Kidney (tissue), 14 donors: ENCODE results near the gene NUP205. TPM values are rescaled to one million over a fixed set of nuclear protein-coding genes. Genes with fewer than 3 reads are reported as not detected.

Experiments
- DNase-seq, 5 donors: peaks; one replicate each; pipeline ENCODE4 v3.0.0-alpha.2; 2013 to 2020
- FAIRE-seq: peaks from 2 replicates; lab custom pipeline; 2012; peaks lifted over from hg19 to GRCh38; lab: Jason Lieb, UNC
- H3K27ac ChIP-seq, 2 donors: one replicate each; pipeline ENCODE4 v1.7.0; 2013; ENCODE audit warnings: low read depth in 2 of 2, low read length in 2 of 2, inconsistent platforms in 1 of 2
- H3K27me3 ChIP-seq: one replicate; pipeline ENCODE4 v1.7.1; 2013; ENCODE audit warnings: low read length, inconsistent platforms; ENCODE audit not compliant: control insufficient read depth, insufficient read depth
- H3K36me3 ChIP-seq, 3 donors: one replicate each; pipeline versions ENCODE4 v1.7.0 to v1.7.1; 2013; ENCODE audit warnings: low read length in 3 of 3, control low read depth in 1 of 3, inconsistent platforms in 1 of 3; ENCODE audit not compliant: insufficient read depth in 3 of 3, control insufficient read depth in 2 of 3
- H3K4me1 ChIP-seq, 3 donors: one replicate each; pipeline versions ENCODE4 v1.7.0 to v1.7.1; 2013; ENCODE audit warnings: low read length in 3 of 3, inconsistent platforms in 1 of 3, low read depth in 1 of 3; ENCODE audit not compliant: control insufficient read depth in 2 of 3, insufficient read depth in 2 of 3
- H3K4me3 ChIP-seq, 3 donors: one replicate each; pipeline versions ENCODE4 v1.7.0 to v1.8.1; 2013; ENCODE audit warnings: low read length in 3 of 3, control low read depth in 1 of 3, inconsistent platforms in 1 of 3
- H3K9ac ChIP-seq, 3 donors: one replicate each; pipeline versions ENCODE4 v1.7.0 to v1.7.1; 2013; ENCODE audit warnings: low read length in 3 of 3, control low read depth in 1 of 3, inconsistent platforms in 1 of 3
- H3K9me3 ChIP-seq, 3 donors: one replicate each; pipeline versions ENCODE4 v1.7.0 to v1.7.1; 2013; ENCODE audit warnings: low read length in 3 of 3, control low read depth in 1 of 3, inconsistent platforms in 1 of 3; ENCODE audit not compliant: control insufficient read depth in 2 of 3, insufficient read depth in 1 of 3
- intact Hi-C: fragments of 100-400 bp; cut with DNase I; formaldehyde crosslinking; loops from one replicate; pipeline ENCODE4 v1.11.1; 2022
- polyA plus RNA-seq: library from polyadenylated mRNA; stranded (reverse); fragments of 350-450 nt; fragmentation: Illumina TruSeq; extraction: RNeasy Lipid Tissue Mini Kit (QIAGEN cat#74804); gene quantifications from one replicate; pipeline ENCODE4 v1.2.3, GENCODE V29; 2014; ENCODE audit warnings: low read depth, low replicate concordance; ENCODE audit not compliant: insufficient read depth
- total RNA-seq: library from RNA; stranded (reverse); fragmentation: NEBNext Ultra II Directional; extraction: Animal tissue kit (Norgen Biotek cat#: 25700); gene quantifications from one replicate; pipeline ENCODE4 v1.2.1, GENCODE V29; 2021
- TF ChIP-seq, protein P1 (sequence below): IDR thresholded peaks from 3 replicates; pipeline ENCODE4 v1.5.1; 2012; ENCODE audit warnings: mild to moderate bottlenecking, moderate library complexity, borderline replicate concordance; ENCODE audit not compliant: insufficient read depth; ENCODE audit errors: extremely low read depth
- donor health status: control.
- donor health status: control.
- donor health status: control.
- donor health status: control.
- donor health status: control.
- donor health status: DM: yes; HTN: yes; CAD: no.
- donor health status: Normal renal cell carcinoma (clear cell type).

NUP205 gene
- total and polyA plus RNA-seq, 2 donors from 2014 or later: 20.5 to 40.7 TPM

- no peaks in the 10 kb centered on the region for H3K36me3 ChIP-seq
- no peak for DNase-seq
- no peak overlapping the region for H3K9ac ChIP-seq
- peaks cover 0 to 7% (median 0%) of the 10 kb centered on the region in 3 donors for H3K4me1 ChIP-seq
- H3K4me3 ChIP-seq: no peak overlapping the region
- TF ChIP-seq, protein P1, sequence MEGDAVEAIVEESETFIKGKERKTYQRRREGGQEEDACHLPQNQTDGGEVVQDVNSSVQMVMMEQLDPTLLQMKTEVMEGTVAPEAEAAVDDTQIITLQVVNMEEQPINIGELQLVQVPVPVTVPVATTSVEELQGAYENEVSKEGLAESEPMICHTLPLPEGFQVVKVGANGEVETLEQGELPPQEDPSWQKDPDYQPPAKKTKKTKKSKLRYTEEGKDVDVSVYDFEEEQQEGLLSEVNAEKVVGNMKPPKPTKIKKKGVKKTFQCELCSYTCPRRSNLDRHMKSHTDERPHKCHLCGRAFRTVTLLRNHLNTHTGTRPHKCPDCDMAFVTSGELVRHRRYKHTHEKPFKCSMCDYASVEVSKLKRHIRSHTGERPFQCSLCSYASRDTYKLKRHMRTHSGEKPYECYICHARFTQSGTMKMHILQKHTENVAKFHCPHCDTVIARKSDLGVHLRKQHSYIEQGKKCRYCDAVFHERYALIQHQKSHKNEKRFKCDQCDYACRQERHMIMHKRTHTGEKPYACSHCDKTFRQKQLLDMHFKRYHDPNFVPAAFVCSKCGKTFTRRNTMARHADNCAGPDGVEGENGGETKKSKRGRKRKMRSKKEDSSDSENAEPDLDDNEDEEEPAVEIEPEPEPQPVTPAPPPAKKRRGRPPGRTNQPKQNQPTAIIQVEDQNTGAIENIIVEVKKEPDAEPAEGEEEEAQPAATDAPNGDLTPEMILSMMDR: no peak
- FAIRE-seq: no peak
- no peaks in the 10 kb centered on the region for H3K27me3 ChIP-seq
- intact Hi-C loops: no loop called here
- no peaks in the 10 kb centered on the region for H3K9me3 ChIP-seq
- no peak overlapping the region for H3K27ac ChIP-seq
Observed at GRCh38 chr7:135519871-135520270, 37.8 kb upstream of the NUP205 start.

DNA sequence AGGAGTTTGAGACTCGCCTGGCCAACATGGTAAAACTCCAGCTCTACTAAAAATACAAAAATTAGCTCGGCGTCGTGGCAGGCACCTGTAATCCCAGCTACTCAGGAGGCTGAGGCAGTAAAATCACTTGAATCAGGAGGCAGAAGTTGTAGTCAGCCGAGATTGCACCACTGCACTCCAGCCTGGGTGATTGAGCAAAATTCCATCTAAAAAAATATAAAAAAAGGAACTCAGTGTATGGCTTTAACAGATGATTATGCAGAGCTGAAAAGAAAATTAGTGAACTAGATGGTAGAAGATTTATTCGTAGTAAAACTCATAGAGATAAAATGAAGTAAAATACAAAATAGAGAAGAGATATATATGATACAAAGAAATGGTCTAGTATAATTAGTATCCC lies 35.2 kb upstream of the NUP205 start:
- DNase-seq (no peak), FAIRE-seq (no peak)
- Histone ChIP-seq H3K9me3 (no peaks in the 10 kb centered on the region), H3K27me3 (no peaks in the 10 kb centered on the region), H3K9ac (no peak overlapping the region), H3K4me1 (peaks cover 0 to 7% (median 0%) of the 10 kb centered on the region in 3 donors), H3K36me3 (no peaks in the 10 kb centered on the region), H3K4me3 (no peak overlapping the region), H3K27ac (no peak overlapping the region)
- intact Hi-C loops: no loop called here
- TF ChIP-seq, protein P1: no peak

GRCh38 chr7:135523146-135523545 lies 34.6 kb upstream of the NUP205 start:
- Histone ChIP-seq H3K9me3 (no peaks in the 10 kb centered on the region), H3K4me1 (peaks cover 0 to 7% (median 0%) of the 10 kb centered on the region in 3 donors), H3K4me3 (no peak overlapping the region), H3K36me3 (no peaks in the 10 kb centered on the region), H3K27ac (no peak overlapping the region), H3K9ac (no peak overlapping the region), H3K27me3 (no peaks in the 10 kb centered on the region)
- TF ChIP-seq, protein P1: no peak
- DNase-seq (no peak), FAIRE-seq (no peak)
- intact Hi-C loops: no loop called here

DNA sequence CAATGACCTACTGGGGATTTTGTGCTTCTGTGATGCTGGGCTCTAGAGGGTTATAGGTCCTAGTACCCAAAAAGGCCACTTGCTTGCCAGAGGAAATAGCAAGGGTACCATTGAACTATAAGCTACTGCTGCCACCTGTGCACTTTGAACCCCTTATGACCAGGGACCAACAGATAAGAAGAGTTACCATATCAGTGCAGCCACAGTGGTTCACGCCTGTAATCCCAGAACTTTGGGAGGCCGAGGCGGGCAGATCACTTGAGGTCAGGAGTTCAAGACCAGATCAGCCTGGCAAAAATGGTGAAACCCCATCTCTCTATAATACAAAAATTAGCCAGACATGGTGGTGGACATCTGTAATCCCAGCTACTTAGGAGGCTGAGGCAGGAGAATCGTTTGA lies 32.3 kb upstream of the NUP205 start:
- intact Hi-C loops: no loop called here
- TF ChIP-seq, protein P1: no peak
- H3K27ac ChIP-seq: no peak overlapping the region
- no peak overlapping the region for H3K4me3 ChIP-seq
- H3K27me3 ChIP-seq: no peaks in the 10 kb centered on the region
- no peaks in the 10 kb centered on the region for H3K36me3 ChIP-seq
- H3K4me1 ChIP-seq: no peaks in the 10 kb centered on the region
- no peak overlapping the region for H3K9ac ChIP-seq
- FAIRE-seq (no peak), DNase-seq (no peak)
- H3K9me3 ChIP-seq: no peaks in the 10 kb centered on the region
